GM12878 (cell line): ENCODE data around the gene CFAP99. TPM values are rescaled to one million over a fixed set of nuclear protein-coding genes. Genes with fewer than 3 reads are reported as not detected.

ENCODE experiments used
- ATAC-seq: fragments of 200-7000 bp; cut with Tn5 transposase; 3 replicates; pipeline ENCODE4 v1.9.1; 2020; ENCODE audit warnings: mild to moderate bottlenecking, moderate library complexity
- BruUV-seq: library from RNA; stranded (reverse); fragments of 400-500 nt; replicated peaks from 2 replicates; lab custom pipeline; 2021; lab: Mats Ljungman, UMichigan
- CTCF ChIA-PET: fragments of 300-600 bp; sonication (Branson Sonifier 250); formaldehyde crosslinking; extraction: SDS; loops from one replicate; lab custom pipeline; 2021; ENCODE audit warnings: inconsistent platforms; lab: Yijun Ruan, JAX
- POLR2A ChIA-PET: fragments of 350-600 bp; formaldehyde crosslinking; extraction: SDS; loops from one replicate; lab custom pipeline; 2021; ENCODE audit warnings: inconsistent platforms; lab: Charles Lee
- RAD21 ChIA-PET: fragments of 300-600 bp; sonication (Branson Sonifier 250); formaldehyde crosslinking; loops from one replicate; lab custom pipeline; 2023; ENCODE audit warnings: antibody characterized with exemption; ENCODE audit not compliant: unreplicated experiment; lab: Charles Lee
- SMC1A ChIA-PET: fragments of 300-600 bp; sonication (Branson Sonifier 250); formaldehyde crosslinking; loops from one replicate; lab custom pipeline; 2023; ENCODE audit not compliant: unreplicated experiment, uncharacterized antibody; lab: Charles Lee
- DNase-seq: peaks from one replicate; pipeline ENCODE4 v3.0.0-alpha.2; 2011; ENCODE audit warnings: low read depth, low spot score
- FAIRE-seq: peaks from 3 replicates; lab custom pipeline; 2011; peaks lifted over from hg19 to GRCh38; lab: Jason Lieb, UNC
- H2AFZ ChIP-seq: 2 replicates; pipeline ENCODE4 v1.6.0; 2011; ENCODE audit warnings: low read depth, low read length, control low read depth; ENCODE audit not compliant: control insufficient read depth
- H3K27ac ChIP-seq: 2 replicates; pipeline ENCODE4 v1.5.1; 2011; ENCODE audit warnings: control low read depth; ENCODE audit not compliant: control insufficient read depth, insufficient read depth
- H3K27me3 ChIP-seq, 2 experiments: replicated peaks in 1 of 2; 2 replicates each; pipeline versions ENCODE4 v1.6.0 to v1.6.1; 2011; ENCODE audit warnings: low read length in 1 of 2; ENCODE audit not compliant: control insufficient read depth in 2 of 2, insufficient read depth in 2 of 2
- H3K36me3 ChIP-seq, 2 experiments: 2 replicates each; pipeline ENCODE4 v1.5.1; 2011; ENCODE audit warnings: low read length in 1 of 2; ENCODE audit not compliant: control insufficient read depth in 2 of 2, insufficient read depth in 2 of 2
- H3K4me1 ChIP-seq: 2 replicates; pipeline ENCODE4 v1.6.1; 2011; ENCODE audit warnings: mild to moderate bottlenecking, low read length, moderate library complexity, mixed read lengths; ENCODE audit not compliant: control insufficient read depth, insufficient read depth
- H3K4me2 ChIP-seq: 2 replicates; pipeline ENCODE4 v1.6.0; 2011; ENCODE audit warnings: control low read depth; ENCODE audit not compliant: control insufficient read depth, insufficient read depth
- H3K4me3 ChIP-seq: fragments of 200-600 bp; sonication (generic); 2 replicates; pipeline ENCODE4 v1.5.1; 2016
- H3K79me2 ChIP-seq: 2 replicates; pipeline ENCODE4 v1.6.0; 2011; ENCODE audit warnings: low read length; ENCODE audit not compliant: control insufficient read depth, insufficient read depth
- H3K9ac ChIP-seq: 2 replicates; pipeline ENCODE4 v1.8.0; 2011; ENCODE audit warnings: low read length, control low read depth, mixed read lengths; ENCODE audit not compliant: control insufficient read depth, insufficient read depth
- H3K9me3 ChIP-seq: replicated peaks from 3 replicates; pipeline ENCODE4 v1.5.1; 2011; ENCODE audit warnings: mild to moderate bottlenecking, low read length; ENCODE audit not compliant: control insufficient read depth, insufficient read depth
- H4K20me1 ChIP-seq: 2 replicates; pipeline ENCODE4 v1.6.0; 2011; ENCODE audit not compliant: control insufficient read depth, insufficient read depth
- ATF3 ChIP-seq: IDR thresholded peaks from 2 replicates; pipeline ENCODE4 v1.6.1; 2011; ENCODE audit warnings: low read depth, mild to moderate bottlenecking, low read length, moderate library complexity, borderline replicate concordance; ENCODE audit errors: extremely low read depth
- BCL3 ChIP-seq: IDR thresholded peaks from 2 replicates; pipeline ENCODE4 v1.6.1; 2011; ENCODE audit warnings: borderline replicate concordance, low read depth, mild to moderate bottlenecking, moderate library complexity, low read length; ENCODE audit not compliant: insufficient read depth, poor library complexity, severe bottlenecking
- CBX5 ChIP-seq: sonication (generic); IDR thresholded peaks from 2 replicates; pipeline ENCODE4 v1.6.1; 2016; ENCODE audit warnings: low read depth, moderate library complexity, mild to moderate bottlenecking, inconsistent platforms
- ESRRA ChIP-seq: IDR thresholded peaks from 2 replicates; pipeline ENCODE4 v1.6.1; 2012; ENCODE audit warnings: mild to moderate bottlenecking, low read length, improper control_type of control experiment
- IRF4 ChIP-seq: IDR thresholded peaks from 2 replicates; pipeline ENCODE4 v1.6.1; 2011; ENCODE audit warnings: low read depth, low read length
- PAX5 ChIP-seq: IDR thresholded peaks from 2 replicates; pipeline ENCODE4 v1.6.1; 2011; ENCODE audit warnings: low read depth, low read length, borderline replicate concordance
- SIX5 ChIP-seq: IDR thresholded peaks from 2 replicates; pipeline ENCODE4 v1.6.1; 2011; ENCODE audit warnings: mild to moderate bottlenecking, low read depth, low read length, moderate library complexity; ENCODE audit not compliant: severe bottlenecking
- SMAD5 ChIP-seq: IDR thresholded peaks from 2 replicates; pipeline ENCODE4 v1.6.1; 2016; ENCODE audit warnings: antibody characterized with exemption, low read depth
- YY1 ChIP-seq: IDR thresholded peaks from 2 replicates; pipeline ENCODE4 v1.6.1; 2011; ENCODE audit warnings: low read depth, mild to moderate bottlenecking, low read length
- ZNF592 ChIP-seq: fragments of 450-650 bp; IDR thresholded peaks from 2 replicates; pipeline ENCODE4 v1.6.1; 2017; ENCODE audit warnings: mild to moderate bottlenecking, moderate library complexity
- WGBS: methylation state at CpG from one replicate; pipeline ENCODE4 v1.1.6; 2016; ENCODE audit warnings: low lambda C conversion rate; ENCODE audit not compliant: insufficient replicate concordance, insufficient coverage; ENCODE audit errors: missing lambda C conversion rate; 5-methylcytosine and 5-hydroxymethylcytosine counted together
- in situ Hi-C: fragments of 300-500 bp; cut with MboI; formaldehyde crosslinking; loops from 9 replicates; pipeline ENCODE4 v1.14.3; 2018; ENCODE audit warnings: mixed read lengths
- intact Hi-C: fragments of 100-400 bp; cut with micrococcal nuclease; formaldehyde crosslinking; loops from one replicate; pipeline ENCODE4 v1.14.2; 2022; ENCODE audit not compliant: unreplicated experiment
- polyA plus RNA-seq, 11 experiments: library from polyadenylated mRNA; depleted of rRNA in 4 of 11; unstranded in 6 of 11; stranded (reverse) in 5 of 11; fragments of >200 nt; fragmentation: Nextera tagmentation in 4 of 11; fragmentation: Illumina TruSeq in 1 of 11; extraction: Ambion mirVana in 4 of 11; extraction: Trizol in 1 of 11; gene quantifications; 1 replicate in 1 of 11; 2 replicates in 10 of 11; pipeline versions ENCODE4 v1.2.1 to v1.2.3, GENCODE V29; 2011 to 2016; ENCODE audit warnings: inconsistent platforms in 2 of 11, missing spikeins in 2 of 11, low read depth in 1 of 11
- total RNA-seq, 4 experiments: library from RNA; depleted of rRNA in 3 of 4; stranded (reverse); fragments of >200 nt in 3 of 4; fragmentation: Illumina TruSeq in 1 of 4; extraction: Trizol in 1 of 4; gene quantifications; 2 replicates each; pipeline versions ENCODE4 v1.2.1 to v1.2.3, GENCODE V29; 2013 to 2021
- TF ChIP-seq, protein P1 (sequence below): IDR thresholded peaks from 2 replicates; pipeline ENCODE4 v1.6.1; 2012; ENCODE audit warnings: improper control_type of control experiment, low read depth, low read length; ENCODE audit not compliant: insufficient replicate concordance
- TF ChIP-seq, protein P2 (sequence below): IDR thresholded peaks from 2 replicates; pipeline ENCODE4 v1.6.1; 2012; ENCODE audit warnings: low read depth, low read length, improper control_type of control experiment

Gene CFAP99
- total and polyA plus RNA-seq, 10 of the 15 experiments (the other 5 are each of a cell fraction or from before 2014, with no cell fraction given): not detected

GRCh38 chr4:2395584-2395983, 23.2 kb upstream of the CFAP99 start:
- no peak for FAIRE-seq
- no peaks in the 10 kb centered on the region for H3K4me1 ChIP-seq
- no peak overlapping the region for H3K27ac ChIP-seq
- SMC1A ChIA-PET: interaction anchor here (0.9 kb wide), 1 partner anchor 17 kb away, joined by 4 read pairs; no protein-coding TSS in a partner anchor
- CTCF ChIA-PET: no interaction called here
- intact Hi-C loops (no loop called here), in situ Hi-C loops (no loop called here)
- H3K36me3 ChIP-seq: no peaks in the 10 kb centered on the region
- H3K4me2 ChIP-seq: no peak overlapping the region
- H3K9ac ChIP-seq: no peak overlapping the region
- POLR2A ChIA-PET: interaction anchor here (0.6 kb wide), 1 partner anchor 127 kb away, joined by 3 read pairs; no protein-coding TSS in a partner anchor
- no peaks in the 10 kb centered on the region for H3K79me2 ChIP-seq
- DNase-seq: no peak
- H3K27me3 ChIP-seq: no peaks in the 10 kb centered on the region
- H4K20me1 ChIP-seq: no peaks in the 10 kb centered on the region
- H2AFZ ChIP-seq: no peak overlapping the region
- H3K9me3 ChIP-seq: no peaks in the 10 kb centered on the region
- BruUV-seq: no TSS peak
- RAD21 ChIA-PET: no interaction called here
- 66% methylated on average over 9 of the region's 9 CpGs for WGBS
- no peak for ATAC-seq
- no peak overlapping the region for H3K4me3 ChIP-seq
- TF ChIP-seq SMAD5 (no peak), IRF4 (no peak), CBX5 (no peak), ATF3 (no peak), ESRRA (no peak), ZNF592 (no peak), YY1 (no peak), BCL3 (no peak), SIX5 (no peak), PAX5 (no peak)
- TF ChIP-seq, protein P1, sequence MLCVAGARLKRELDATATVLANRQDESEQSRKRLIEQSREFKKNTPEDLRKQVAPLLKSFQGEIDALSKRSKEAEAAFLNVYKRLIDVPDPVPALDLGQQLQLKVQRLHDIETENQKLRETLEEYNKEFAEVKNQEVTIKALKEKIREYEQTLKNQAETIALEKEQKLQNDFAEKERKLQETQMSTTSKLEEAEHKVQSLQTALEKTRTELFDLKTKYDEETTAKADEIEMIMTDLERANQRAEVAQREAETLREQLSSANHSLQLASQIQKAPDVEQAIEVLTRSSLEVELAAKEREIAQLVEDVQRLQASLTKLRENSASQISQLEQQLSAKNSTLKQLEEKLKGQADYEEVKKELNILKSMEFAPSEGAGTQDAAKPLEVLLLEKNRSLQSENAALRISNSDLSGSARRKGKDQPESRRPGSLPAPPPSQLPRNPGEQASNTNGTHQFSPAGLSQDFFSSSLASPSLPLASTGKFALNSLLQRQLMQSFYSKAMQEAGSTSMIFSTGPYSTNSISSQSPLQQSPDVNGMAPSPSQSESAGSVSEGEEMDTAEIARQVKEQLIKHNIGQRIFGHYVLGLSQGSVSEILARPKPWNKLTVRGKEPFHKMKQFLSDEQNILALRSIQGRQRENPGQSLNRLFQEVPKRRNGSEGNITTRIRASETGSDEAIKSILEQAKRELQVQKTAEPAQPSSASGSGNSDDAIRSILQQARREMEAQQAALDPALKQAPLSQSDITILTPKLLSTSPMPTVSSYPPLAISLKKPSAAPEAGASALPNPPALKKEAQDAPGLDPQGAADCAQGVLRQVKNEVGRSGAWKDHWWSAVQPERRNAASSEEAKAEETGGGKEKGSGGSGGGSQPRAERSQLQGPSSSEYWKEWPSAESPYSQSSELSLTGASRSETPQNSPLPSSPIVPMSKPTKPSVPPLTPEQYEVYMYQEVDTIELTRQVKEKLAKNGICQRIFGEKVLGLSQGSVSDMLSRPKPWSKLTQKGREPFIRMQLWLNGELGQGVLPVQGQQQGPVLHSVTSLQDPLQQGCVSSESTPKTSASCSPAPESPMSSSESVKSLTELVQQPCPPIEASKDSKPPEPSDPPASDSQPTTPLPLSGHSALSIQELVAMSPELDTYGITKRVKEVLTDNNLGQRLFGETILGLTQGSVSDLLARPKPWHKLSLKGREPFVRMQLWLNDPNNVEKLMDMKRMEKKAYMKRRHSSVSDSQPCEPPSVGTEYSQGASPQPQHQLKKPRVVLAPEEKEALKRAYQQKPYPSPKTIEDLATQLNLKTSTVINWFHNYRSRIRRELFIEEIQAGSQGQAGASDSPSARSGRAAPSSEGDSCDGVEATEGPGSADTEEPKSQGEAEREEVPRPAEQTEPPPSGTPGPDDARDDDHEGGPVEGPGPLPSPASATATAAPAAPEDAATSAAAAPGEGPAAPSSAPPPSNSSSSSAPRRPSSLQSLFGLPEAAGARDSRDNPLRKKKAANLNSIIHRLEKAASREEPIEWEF: no peak
- TF ChIP-seq, protein P2, sequence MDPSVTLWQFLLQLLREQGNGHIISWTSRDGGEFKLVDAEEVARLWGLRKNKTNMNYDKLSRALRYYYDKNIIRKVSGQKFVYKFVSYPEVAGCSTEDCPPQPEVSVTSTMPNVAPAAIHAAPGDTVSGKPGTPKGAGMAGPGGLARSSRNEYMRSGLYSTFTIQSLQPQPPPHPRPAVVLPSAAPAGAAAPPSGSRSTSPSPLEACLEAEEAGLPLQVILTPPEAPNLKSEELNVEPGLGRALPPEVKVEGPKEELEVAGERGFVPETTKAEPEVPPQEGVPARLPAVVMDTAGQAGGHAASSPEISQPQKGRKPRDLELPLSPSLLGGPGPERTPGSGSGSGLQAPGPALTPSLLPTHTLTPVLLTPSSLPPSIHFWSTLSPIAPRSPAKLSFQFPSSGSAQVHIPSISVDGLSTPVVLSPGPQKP: no peak
